ENCODE data around the gene DHDH.
A peak's percentile ranks its signal among the peaks of the same experiment; 100 is the strongest.

Gene DHDH

DNA sequence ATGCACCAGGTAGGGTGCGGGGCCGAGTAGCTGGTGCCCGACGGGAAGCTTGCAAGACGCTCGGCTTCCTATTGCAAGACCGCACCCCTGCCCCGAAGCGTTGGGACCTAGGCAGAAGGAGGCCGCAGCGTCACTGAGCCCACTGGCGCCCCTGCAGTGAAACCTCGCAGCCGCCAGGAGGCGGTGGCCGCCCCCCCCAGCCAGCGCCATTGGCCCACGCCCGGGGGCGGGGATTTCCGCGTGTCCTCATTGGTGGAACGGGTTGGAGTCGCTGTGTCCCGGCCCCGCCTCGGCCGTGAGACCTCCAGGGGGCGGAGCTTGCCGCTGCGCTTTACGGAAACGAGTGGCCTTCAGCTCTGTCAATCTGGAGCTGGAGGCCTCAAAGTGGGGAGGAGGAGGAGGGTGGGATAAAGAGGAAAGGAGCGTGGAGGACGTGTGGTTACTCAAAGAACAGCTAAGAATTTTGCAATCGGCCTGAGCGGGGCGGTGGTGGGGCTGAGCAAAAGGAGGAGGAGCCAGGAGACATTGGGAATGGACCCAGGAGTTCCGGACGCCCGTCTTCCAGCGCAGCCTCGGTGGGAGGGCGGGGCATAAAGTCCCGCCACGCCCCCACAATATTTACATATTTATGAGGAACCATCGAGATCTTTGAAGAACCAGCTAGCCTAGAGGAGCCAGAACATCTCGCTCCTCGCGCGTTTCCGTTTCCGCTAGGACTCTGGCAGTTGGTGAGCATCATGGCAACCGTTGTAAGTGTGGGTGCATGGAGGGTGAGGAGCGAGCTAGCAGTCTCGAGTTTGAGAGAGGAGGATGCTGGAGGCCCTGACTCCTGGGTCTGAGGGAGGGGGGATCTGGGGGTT, 59.9 kb downstream of the DHDH start, which contains the start of the genes GYS1 and RUVBL2:
Gene GYS1, minus strand, starts transcription at position 135 of the 860 bp plus-strand sequence. CDS start 197 bp downstream, outside the sequence.
Gene RUVBL2, plus strand, starts transcription at position 713 of the 860 bp plus-strand sequence. Its CDS starts 25 bp downstream, at position 738.
- DNase-seq: peak; percentile 99

DNA sequence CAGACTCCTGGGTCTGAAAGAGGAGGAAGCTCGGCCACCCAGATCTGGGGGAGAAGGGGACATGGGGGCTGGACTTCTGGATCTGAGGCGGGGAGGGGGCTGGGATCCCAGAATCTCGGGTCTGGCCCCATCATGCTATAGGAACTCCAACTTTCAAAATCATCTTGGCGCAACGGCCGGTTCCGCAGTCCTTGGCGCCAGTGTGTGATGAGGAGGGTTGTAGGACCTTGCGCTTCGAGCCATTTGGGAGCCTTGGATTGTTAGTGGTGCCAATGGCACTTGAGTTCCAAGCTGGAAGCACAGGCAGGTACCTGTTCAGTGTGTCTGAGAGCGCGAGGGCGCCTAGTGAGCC, 60.5 kb downstream of the DHDH start:
- DNase-seq: no peak

Data from right forelimb (tissue), 1 donor.